GM21619 (cell line): ENCODE measurements around the gene LITAF.
"Not testable (repeated sequence)": the region's sequence is repeated elsewhere in the genome, so short reads cannot be mapped to it uniquely, and the experiment has no call there.

Experiments used
- ATAC-seq: cut with Tn5 transposase; IDR thresholded peaks from one replicate; pipeline ENCODE4 v1.9.1; 2021; ENCODE audit not compliant: unreplicated experiment

The LITAF gene

DNA sequence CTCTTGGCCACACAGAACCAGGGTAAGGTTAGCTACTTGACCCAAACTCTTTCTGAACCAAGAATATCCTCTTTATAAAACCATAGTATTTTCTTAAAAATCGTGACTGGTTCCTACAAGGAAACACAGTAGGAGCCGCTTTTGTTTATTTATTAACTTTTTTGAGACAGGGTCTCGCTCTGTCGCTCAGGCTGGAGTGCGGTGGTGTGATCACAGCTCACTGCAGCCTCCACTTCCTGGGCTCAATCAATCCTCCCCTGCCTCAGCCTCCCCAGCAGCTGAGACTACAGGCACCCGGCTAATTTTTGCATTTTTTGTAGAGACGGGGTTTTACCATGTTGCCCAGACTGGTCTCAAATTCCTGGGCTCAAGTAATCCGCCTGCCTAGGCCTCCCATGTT, 14.7 kb upstream of the LITAF start:
- no peak for ATAC-seq

DNA sequence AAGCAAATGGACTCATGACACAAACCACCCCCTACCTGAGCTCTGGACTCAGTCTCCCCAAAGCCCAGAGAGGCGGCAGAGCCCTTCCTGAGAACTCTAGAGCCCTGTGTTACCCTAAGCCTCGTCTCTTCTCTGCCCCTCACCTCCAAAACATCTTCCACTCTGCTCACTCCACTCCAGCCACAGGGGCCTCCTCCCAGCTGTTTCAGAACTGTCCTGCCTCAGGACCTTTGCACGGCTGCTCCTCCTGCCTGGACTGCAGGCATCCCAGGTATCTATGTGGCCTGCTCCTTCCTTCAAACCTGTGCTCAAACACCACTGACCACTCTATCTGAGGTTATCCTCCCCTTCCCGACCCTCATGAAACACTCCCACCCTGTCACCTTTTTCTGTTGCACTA, 12.9 kb upstream of the LITAF start:
- no peak for ATAC-seq

DNA sequence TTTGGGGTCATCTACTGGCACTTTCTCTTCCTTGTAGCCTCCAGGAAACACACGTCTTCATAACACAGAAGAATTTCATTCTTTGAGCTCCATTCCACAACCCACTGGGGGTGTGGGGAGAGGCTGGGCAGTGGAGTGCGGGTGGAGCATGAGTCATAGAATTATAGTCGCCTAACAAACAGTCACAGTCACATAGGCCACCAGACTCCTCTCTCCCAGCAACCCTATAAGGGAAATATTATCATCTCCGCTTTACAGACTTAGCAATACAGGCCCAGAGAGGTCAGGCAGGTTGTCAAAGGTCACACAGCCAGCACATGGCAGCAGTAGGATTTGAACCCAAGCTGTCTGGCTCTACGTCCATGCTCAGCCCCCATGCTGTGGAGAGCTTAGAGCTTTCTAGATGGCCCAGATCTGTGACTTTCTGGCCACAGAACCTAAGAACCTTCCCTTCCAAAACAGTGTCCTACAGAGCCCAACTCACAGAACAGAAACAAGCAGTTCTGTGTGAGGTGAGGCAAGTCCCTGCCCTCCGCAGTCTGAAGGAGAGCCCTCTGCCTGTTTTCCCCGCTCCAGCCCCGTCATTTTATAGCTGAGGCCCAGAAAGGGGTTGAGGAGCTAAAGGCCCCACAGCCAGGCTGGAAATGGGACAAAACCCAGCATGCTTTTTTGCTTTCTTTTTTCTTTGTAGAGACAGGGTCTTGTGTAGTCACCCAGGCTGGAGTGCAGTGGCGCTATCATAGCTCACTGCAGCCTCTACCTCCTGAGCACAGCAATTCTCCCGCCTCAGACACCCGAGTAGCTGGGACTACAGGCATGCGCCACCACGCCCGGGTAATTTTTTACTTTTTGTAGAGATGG, 10.7 kb upstream of the LITAF start:
- no peak for ATAC-seq

DNA sequence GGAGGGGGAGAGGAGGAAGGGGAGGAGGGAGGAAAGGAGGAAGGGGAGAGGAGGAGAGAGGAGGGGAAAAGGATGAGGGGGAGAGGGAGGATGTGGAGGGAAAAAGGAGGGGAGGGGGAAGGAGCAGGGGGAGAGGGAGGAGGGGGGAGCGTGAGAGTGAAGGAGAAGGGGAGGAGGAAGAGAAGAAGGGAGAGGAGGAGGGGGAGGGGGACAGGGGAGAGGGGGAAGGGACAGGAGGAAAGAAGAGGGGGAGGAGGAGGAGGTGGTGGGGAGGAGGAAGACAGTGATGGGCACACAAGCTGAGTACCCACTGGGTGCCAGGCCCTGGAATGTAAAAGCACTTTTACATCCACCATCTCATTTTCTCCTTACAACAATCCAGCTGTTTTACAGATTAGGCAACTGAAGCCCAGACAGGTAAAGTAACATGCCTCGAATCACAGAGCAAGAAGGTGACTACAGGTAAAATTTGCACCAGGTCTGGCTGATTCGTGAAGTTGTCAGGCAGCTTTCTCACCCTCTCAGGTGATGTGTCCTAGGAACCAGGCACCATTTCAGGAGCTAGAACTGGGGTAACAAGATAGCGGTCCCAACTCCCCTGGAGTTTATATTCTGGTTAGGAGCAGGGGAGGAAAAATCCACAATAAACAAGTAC, 10.0 kb upstream of the LITAF start:
- ATAC-seq: no peak

DNA sequence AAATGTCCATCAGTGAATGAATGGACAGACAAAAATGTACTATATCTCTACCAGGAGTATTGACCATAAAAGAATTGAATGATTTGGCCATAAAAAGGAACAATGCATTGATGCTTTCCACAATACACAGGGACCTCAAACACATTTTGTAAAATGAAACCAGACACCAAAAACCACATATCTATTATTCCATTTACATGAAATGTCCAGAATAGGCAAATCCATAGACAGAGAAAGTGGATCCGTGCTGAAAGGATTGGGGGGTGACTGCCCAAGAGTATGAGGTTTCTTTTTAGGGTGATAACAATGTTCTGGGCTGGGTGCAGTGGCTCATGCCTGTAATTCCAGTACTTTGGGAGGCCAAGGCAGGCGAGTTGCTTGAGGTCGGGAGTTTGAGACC, 6.9 kb upstream of the LITAF start:
- ATAC-seq: no peak

DNA sequence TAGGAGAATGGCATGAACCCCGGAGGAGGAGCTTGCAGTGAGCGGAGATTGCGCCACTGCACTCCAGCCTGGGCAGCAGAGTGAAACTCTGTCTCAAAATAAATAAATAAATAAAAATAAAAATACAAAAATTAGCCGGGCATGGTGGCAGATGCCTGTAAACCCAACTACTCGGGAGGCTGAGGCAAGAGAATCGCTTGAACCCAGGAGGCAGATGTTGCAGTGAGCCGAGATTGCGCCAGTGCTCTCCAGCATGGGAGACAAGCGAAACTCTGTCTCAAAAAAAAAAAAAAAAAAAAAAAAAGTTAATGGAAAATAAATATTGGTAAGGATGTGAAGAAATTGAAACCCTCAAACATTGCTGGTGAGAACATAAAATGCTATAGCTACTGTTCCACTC, 6.4 kb upstream of the LITAF start:
- not testable (repeated sequence) for ATAC-seq

DNA sequence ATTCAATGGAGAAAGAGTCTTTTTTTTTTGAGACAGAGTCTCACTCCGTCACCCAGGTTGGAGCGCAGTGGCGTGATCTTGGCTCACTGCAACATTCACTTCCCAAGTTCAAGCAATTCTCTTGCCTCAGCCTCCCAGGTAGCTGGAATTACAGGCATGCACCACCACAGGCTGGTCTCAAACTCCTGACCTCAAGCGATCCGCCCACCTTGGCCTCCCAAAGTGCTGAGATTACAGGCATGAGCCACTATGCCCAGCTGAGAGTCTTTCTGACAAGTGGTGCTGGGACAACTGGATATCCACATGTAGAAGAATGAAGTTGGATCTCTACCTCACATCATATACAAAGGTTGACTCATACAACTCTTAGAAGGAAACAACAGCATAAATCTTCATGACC, 4.9 kb upstream of the LITAF start:
- not testable (repeated sequence) for ATAC-seq

DNA sequence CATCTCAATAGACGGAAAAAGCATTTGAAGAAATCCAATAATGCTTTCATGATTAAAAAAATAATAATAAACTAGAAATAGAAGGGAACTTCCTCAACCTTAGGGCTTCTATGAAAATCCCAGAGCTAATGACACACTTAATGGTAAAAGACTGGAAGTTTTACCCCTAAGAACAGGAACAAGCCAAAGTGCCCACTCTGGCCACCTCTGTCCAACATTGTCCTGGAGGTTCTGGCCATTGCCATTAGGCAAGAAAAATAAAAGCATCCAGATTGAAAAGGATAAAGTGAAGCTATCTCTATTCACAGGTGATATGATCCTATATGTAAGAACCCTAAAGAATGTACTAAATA, 2.5 kb upstream of the LITAF start:
- ATAC-seq: no peak

DNA sequence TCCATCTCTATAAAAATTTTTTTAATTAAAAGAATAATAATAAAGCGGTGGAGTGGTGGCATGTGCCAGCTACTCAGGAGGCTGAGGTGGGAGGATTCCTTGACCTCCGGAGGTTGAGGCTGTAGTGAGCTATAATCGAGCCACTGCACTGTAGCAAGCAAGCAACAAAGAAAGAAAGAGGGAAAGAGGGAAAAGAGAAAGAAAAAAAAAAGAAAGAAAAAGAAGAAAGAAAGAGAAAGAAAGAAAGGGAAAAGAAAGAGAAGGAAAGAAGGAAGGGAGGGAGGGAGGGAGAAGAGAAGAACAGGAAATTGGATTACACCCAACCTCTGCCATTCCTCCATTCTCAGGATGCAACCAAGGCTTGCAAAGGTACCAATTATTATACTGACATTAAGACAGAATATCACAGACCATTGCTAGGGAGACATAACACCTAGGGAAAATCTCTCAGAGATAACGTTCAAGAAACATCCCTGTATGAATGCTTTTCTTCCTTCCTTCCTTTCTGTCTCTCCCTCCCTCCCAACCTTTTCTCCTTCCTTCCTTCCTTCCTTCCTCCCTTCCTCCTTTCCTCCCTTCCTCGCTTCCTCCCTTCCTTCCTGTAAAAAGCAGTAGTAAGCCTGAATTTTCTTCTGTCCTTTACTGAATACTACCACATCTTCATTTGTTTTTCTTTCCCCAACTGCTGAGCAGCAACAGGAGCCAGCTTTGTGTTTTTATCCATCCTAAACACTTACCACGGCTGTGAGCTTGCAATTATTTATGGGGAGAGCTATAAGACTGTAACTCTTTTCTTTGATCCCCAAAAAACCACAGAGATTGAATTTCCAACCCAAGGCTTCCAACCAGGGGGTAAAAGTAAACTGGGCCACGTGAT, 1.8 kb upstream of the LITAF start:
- no peak for ATAC-seq

DNA sequence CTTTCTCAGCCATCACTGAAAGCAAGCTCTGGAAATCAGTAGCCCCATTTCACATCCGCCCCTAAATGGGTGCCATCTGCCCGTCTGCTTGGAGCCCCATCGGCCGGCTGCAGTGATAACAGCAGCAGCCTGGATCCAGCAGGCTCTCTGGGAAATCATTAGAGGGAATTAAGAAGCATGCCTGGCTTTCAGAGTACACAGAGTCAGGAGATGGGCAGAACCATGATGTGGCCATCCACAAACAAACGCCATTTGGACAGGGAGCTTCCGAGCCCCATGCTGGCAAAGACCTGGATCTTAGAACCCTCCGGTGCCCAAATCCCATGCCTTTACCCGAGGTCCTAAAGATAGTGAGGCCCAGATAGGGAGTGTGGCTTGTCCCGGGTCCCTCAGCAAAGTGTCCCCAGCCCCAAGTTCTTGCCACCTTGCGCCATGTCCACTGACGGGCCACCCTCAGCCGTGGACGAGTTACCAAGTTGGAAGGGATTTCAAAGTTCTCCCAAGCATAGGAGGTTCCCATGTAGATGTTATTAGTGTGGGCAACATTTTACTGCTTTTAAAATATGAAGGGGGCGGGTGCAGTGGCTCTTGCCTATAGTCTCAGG, 1.0 kb upstream of the LITAF start:
- no peak for ATAC-seq

DNA sequence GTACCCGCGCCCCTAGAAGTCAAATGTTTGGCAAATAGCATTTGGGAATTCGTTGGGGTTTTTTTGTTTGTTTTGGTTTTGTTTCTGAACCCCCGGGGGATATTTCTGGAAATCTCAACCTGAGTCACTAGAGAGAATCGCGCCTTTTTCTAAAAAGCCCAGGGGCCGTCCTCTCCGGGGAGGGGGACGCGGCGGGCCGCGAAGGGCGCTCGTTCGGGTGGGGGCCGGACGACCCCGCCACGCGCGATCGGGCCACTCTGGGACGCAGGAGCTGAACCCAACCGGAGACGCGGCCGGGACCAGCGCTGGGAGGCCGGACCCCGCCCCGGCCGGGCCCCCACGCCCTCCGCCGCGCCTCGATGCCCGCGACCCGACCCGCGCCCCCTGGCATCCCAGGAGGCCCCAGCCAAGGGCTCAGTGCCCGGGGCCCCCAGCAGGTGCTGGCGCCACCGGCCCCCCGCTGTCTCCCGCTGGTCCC, 302 bp downstream of the LITAF start:
- ATAC-seq: peak; percentile 16

DNA sequence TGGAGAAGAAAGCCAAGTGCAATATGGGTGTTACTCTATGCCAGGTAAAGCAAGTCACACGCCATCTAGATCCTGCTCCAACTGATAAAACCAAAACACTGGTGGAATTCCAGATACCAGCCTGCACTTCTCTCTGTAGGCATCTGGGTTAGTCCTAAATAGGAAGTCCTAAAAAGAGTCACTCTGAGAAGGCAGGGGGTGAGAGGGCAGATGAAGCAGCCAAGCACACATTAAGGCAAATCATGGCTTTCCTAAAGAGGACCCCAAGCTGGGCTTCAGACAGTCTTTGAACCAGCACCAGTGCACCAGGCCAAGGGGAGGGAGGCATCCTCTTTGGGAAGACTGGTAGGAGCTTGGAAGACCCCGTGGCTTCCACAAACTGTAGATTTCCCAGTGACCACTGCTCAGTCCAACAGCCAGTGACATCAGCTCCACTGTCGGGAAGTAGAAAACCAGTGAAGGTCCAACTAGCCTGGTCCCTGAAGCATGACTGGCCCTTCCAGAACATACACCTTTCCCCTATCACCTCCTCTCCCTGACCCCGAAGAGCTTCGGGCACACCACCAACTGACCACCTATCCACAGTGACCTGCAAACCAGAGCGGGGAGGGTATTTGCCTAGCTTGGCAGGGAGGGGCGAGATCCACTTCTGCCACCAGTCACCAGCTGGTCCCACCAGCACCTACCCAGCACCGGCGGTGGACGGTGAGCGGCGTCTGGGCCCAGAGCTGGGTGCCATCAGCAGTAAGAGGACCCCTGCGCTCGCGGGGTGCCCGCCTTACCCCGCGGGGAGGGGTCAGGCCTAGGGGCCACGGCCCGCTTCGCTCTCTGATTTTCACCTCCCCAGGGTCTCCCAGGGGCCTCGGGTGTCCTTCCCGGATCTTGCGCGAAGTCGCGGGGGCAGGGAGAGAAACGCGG, 1.0 kb downstream of the LITAF start:
- peak; percentile 4 for ATAC-seq

DNA sequence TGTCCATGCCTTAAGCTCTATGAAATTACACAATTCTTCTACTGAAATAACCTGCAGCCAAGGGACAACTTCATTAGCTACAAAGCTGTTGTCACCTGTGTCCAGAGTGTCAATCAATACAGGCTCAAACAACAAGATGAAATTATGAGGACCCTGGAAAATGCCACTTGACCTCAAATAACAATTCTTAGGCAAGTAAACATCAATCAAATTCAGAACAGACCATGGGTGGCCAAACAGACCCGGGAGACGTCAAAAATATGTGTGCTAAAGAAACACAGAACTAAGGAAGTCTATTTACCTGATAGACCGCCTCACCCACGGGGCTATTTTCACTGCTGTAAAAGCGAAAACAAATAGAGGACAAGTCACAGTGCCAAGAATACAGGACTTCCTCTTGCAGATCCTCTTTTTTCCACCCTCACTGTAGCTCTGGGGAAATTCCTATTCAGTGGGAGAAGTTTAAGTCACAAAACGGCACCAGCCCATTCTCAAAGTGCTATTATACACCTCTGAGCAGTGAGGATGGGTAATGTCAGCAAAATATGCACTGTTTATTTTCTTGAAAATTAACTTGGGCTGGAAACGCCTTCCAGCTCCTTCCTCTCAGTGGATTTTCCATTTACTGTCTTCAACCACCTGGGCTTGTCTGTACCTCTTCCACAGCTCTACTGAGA, 2.7 kb downstream of the LITAF start:
- no peak for ATAC-seq

DNA sequence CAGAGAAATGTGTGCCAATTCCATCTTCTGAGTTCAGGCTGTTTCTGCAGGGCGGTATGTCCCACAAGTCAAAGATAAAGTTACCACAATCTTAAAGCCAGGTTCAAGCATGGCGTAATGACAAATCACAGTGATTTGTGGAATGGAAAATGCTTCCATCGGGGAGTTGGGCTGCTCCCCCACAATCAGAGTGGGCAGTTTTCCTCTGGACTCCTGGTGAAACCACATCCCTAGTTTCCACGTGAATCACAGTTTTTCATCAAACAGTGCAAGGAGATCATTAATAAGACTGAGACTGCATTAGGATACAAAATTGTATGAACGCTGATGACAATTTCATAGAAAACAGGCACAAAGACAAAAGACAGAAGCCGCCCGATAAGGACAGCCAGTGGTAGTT, 3.6 kb downstream of the LITAF start:
- no peak for ATAC-seq

DNA sequence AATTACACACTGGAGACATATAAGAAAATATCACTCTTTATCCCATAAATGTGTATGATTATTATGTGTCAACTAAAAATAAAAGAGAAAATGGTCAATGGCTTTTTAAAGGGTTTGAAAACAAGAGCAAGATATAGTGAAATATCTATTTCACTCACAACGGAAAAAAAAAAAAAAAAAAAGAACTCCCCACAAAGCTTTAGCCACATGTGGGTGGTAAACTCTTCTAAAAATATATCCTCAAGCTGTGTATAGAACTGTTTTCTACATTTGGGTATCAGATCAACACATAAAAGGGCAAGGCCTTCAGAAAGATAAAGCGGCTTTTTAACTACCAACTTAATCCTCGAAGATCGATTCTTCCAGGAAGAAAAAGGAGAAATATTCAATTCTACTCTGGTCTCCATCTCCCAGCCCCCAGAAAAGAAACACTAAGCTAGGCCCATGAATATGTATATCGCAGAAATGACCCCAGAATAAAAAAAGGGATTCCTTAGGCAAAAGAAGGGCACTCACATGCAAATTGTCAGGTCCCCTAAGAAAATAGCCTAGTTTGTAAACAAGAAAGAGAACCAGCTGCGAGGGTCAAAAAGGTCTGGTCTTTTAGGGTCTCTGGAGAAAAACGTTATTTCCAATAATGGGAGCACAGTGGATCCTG, 4.4 kb downstream of the LITAF start:
- ATAC-seq: no peak

DNA sequence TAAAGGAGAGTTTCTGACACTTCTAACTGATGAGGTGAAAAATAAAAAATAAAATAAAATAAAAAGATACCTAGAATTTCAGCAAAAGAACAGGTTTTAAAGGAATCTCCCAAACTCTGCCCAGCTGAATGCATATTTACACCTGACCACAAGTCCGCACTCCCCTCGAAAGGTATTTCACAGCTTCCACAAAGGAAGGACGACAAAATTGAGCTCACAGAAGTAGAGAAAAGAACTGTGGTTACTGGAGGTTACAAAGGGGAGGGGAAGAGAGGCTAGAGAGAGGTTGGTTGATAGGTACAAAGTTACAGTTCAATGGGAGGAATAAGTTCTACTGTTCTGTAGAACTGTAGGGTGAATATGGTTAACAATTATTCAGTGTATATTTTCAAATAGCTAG, 5.0 kb downstream of the LITAF start:
- ATAC-seq: no peak

DNA sequence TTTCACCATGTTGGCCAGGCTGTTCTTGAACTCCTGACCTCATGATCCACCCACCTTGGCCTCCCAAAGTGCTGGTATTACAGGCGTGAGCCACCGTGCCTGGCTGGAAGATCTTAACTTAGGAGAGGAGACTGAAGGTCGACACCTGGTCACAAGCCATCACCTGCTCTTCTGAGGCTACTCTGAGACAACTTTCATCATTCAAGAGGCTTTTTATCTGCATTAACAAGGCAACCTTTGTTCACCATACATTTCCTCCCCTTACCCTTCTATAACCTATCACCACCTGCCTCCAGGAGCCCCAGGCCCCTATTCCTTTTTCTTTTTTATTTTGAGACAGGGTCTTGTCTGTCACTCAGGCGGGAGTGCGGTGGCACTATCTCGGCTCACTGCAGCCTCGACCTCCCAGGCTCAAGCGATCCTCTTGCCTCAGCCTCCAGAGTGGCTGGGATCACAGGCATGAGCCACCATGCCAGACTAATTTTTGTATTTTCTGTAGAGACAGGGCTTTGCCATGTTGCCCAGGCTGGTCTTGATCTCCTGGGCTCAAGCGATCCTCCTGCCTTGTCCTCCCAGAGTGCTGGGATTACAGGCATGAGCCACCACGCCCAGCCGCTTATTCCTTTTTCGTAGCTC, 6.2 kb downstream of the LITAF start:
- ATAC-seq: no peak

DNA sequence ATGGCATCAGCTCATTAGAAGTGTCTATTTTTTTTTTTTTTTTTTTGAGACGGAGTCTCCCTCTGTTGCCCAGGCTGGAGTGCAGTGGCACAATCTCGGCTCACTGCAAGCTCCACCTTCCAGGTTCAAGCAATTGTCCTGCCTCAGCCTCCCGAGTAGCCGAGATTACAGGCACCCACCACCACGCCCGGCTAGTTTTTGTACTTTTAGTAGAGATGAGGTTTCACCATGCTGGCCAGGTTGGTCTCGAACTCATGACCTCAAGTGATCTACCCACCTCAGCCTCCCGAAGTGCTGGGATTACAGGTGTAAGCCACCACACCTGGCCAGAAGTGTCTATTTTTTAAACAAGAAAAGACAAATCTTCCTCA, 9.4 kb downstream of the LITAF start:
- not testable (repeated sequence) for ATAC-seq
